ENCODE data around the gene MRPS9. TPM values are rescaled to one million over a fixed set of nuclear protein-coding genes. Genes with fewer than 3 reads are reported as not detected.

The MRPS9 gene
- total and polyA plus RNA-seq, 9 of the 15 experiments (the other 6 are each of a cell fraction or from before 2014, with no cell fraction given) = 46.2 to 143 (median 65.6) TPM

- TF ChIP-seq CHD7 (IDR thresholded peaks at IDR 0.05; ENCODE audit: low read depth, low read length) (no peak), MECOM (CRISPR knock-in tag; IDR thresholded peaks at IDR 0.05) (no peak), GABPB2 (CRISPR knock-in tag; conservative IDR thresholded peaks at IDR 0.05) (no peak), ZNF217 (CRISPR knock-in tag; IDR thresholded peaks at IDR 0.05) (no peak), PRMT5 (CRISPR knock-in tag; IDR thresholded peaks at IDR 0.05) (no peak), CHD4 (IDR thresholded peaks at IDR 0.05; ENCODE audit: insufficient read depth, insufficient replicate concordance, low read depth, low read length, poor library complexity, severe bottlenecking) (no peak)
Observed at GRCh38 chr2:105081006-105081601, 43.2 kb downstream of the MRPS9 start (continued).

All from K562 (cell line).